ENCODE data around the gene ZNF423. TPM values are rescaled to one million over a fixed set of nuclear protein-coding genes. Genes with fewer than 3 reads are reported as not detected.
A peak's percentile ranks its signal among the peaks of the same experiment; 100 is the strongest.
"Not testable (repeated sequence)": the region's sequence is repeated elsewhere in the genome, so short reads cannot be mapped to it uniquely, and the experiment has no call there.

Gene ZNF423
- total and polyA plus RNA-seq, 4 donors = 1.1 to 14.8 (median 3.3) TPM

DNA sequence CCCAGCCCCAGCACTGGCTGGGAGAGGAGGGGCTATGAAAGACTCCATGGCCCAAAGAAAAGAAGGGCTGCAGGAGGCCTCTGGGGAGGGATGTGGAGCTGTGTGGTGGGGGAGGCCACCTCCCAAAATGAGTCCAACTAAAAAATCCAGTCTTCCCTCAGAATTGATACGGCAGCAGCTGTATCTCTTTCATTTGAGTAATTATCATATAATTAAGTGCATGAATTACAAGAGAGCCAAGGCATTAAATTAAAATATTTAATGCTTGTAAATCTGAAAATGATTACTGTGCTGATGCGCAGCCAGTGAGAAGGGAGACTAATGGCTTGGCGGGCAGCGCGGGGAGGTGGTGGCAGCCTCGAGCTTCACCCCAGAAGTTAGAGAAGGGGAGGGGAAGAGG is 289.5 kb downstream of the ZNF423 start:
- H3K27ac ChIP-seq (ENCODE audit: low read depth in 1 of 2, low read length in 1 of 2) = no peak overlapping the region
- H3K4me1 ChIP-seq (ENCODE audit: control insufficient read depth in 5 of 5, insufficient read depth in 5 of 5, low read length in 5 of 5) = peaks cover 0 to 38% (median 16%) of the 10 kb centered on the region in 5 donors
- ATAC-seq (ENCODE audit: insufficient read depth, low FRiP score) = no peak
- peak in 2 of 3 donors; percentile 42 to 63 for DNase-seq
- H3K9ac ChIP-seq (ENCODE audit: insufficient read depth in 1 of 2, low read length in 2 of 2) = no peak overlapping the region
- H3K4me3 ChIP-seq = no peak overlapping the region
- no peaks in the 10 kb centered on the region for H3K36me3 ChIP-seq (ENCODE audit: control insufficient read depth in 4 of 4, insufficient read depth in 4 of 4, low read length in 4 of 4)
- TF ChIP-seq, protein P1, sequence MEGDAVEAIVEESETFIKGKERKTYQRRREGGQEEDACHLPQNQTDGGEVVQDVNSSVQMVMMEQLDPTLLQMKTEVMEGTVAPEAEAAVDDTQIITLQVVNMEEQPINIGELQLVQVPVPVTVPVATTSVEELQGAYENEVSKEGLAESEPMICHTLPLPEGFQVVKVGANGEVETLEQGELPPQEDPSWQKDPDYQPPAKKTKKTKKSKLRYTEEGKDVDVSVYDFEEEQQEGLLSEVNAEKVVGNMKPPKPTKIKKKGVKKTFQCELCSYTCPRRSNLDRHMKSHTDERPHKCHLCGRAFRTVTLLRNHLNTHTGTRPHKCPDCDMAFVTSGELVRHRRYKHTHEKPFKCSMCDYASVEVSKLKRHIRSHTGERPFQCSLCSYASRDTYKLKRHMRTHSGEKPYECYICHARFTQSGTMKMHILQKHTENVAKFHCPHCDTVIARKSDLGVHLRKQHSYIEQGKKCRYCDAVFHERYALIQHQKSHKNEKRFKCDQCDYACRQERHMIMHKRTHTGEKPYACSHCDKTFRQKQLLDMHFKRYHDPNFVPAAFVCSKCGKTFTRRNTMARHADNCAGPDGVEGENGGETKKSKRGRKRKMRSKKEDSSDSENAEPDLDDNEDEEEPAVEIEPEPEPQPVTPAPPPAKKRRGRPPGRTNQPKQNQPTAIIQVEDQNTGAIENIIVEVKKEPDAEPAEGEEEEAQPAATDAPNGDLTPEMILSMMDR (IDR thresholded peaks at IDR 0.05; ENCODE audit: control extremely low read depth, extremely low read depth) = no peak
- H3K27me3 ChIP-seq (ENCODE audit: control insufficient read depth in 3 of 3, insufficient read depth in 3 of 3, low read length in 2 of 3) = no peaks in the 10 kb centered on the region
- H3K9me3 ChIP-seq (ENCODE audit: control insufficient read depth in 4 of 4, insufficient read depth in 3 of 4, low read length in 3 of 4) = no peaks in the 10 kb centered on the region
- 88 to 90% methylated on average over 6 of the region's 6 CpGs for WGBS, 2 donors

GRCh38 chr16:49564496-49565229 is 291.2 kb downstream of the ZNF423 start:
- 74 to 88% methylated on average over 14 of the region's 14 CpGs for WGBS, 2 donors
- no peak for ATAC-seq (ENCODE audit: insufficient read depth, low FRiP score)

GRCh38 chr16:49563666-49564065 is 292.2 kb downstream of the ZNF423 start:
- ATAC-seq (ENCODE audit: insufficient read depth, low FRiP score) (no peak), DNase-seq (no peak)
- no peaks in the 10 kb centered on the region for H3K9me3 ChIP-seq (ENCODE audit: control insufficient read depth in 4 of 4, insufficient read depth in 3 of 4, low read length in 3 of 4)
- no peak overlapping the region for H3K27ac ChIP-seq (ENCODE audit: low read depth in 1 of 2, low read length in 1 of 2)
- peaks cover 0 to 55% (median 11%) of the 10 kb centered on the region in 5 donors for H3K4me1 ChIP-seq (ENCODE audit: control insufficient read depth in 5 of 5, insufficient read depth in 5 of 5, low read length in 5 of 5)
- 94 to 95% methylated on average over 2 of the region's 2 CpGs for WGBS, 2 donors
- TF ChIP-seq, protein P1 (IDR thresholded peaks at IDR 0.05; ENCODE audit: control extremely low read depth, extremely low read depth) = no peak
- no peaks in the 10 kb centered on the region for H3K36me3 ChIP-seq (ENCODE audit: control insufficient read depth in 4 of 4, insufficient read depth in 4 of 4, low read length in 4 of 4)
- no peaks in the 10 kb centered on the region for H3K27me3 ChIP-seq (ENCODE audit: control insufficient read depth in 3 of 3, insufficient read depth in 3 of 3, low read length in 2 of 3)
- H3K4me3 ChIP-seq = no peak overlapping the region
- no peak overlapping the region for H3K9ac ChIP-seq (ENCODE audit: insufficient read depth in 1 of 2, low read length in 2 of 2)

More at GRCh38 chr16:49564496-49565229, 291.2 kb downstream of the ZNF423 start:
- no peak overlapping the region for H3K9ac ChIP-seq (ENCODE audit: insufficient read depth in 1 of 2, low read length in 2 of 2)
- peaks cover 0 to 51% (median 11%) of the 10 kb centered on the region in 5 donors for H3K4me1 ChIP-seq (ENCODE audit: control insufficient read depth in 5 of 5, insufficient read depth in 5 of 5, low read length in 5 of 5)
- no peaks in the 10 kb centered on the region for H3K9me3 ChIP-seq (ENCODE audit: control insufficient read depth in 4 of 4, insufficient read depth in 3 of 4, low read length in 3 of 4)
- no peaks in the 10 kb centered on the region for H3K27me3 ChIP-seq (ENCODE audit: control insufficient read depth in 3 of 3, insufficient read depth in 3 of 3, low read length in 2 of 3)
- TF ChIP-seq, protein P1 (IDR thresholded peaks at IDR 0.05; ENCODE audit: control extremely low read depth, extremely low read depth) = no peak
- DNase-seq = peak; percentile 63 to 81 (median 80)
- no peak overlapping the region for H3K27ac ChIP-seq (ENCODE audit: low read depth in 1 of 2, low read length in 1 of 2)
- H3K36me3 ChIP-seq (ENCODE audit: control insufficient read depth in 4 of 4, insufficient read depth in 4 of 4, low read length in 4 of 4) = no peaks in the 10 kb centered on the region
- H3K4me3 ChIP-seq = no peak overlapping the region

DNA sequence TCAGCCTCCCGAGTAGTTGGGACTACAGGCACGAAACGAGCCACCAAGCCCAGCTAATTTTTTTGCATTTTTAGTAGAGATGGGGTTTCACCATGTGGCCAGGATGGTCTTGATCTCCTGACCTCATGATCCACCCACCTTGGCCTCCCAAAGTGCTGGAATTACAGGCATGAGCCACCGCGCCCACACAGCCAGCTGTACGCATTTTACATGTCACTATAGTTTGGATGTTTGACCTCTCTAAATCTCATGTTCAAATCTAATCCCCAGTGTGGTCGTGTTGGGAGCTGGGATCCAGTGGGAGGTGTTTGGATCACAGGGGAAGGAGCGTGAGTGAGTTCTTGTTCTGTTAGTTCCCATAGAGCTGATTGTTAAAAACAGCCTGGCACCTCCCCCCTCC is 293.0 kb downstream of the ZNF423 start:
- ATAC-seq (ENCODE audit: insufficient read depth, low FRiP score); DNase-seq; H3K27me3 ChIP-seq (ENCODE audit: control insufficient read depth in 3 of 3, insufficient read depth in 3 of 3, low read length in 2 of 3); H3K36me3 ChIP-seq (ENCODE audit: control insufficient read depth in 4 of 4, insufficient read depth in 4 of 4, low read length in 4 of 4); H3K9ac ChIP-seq (ENCODE audit: insufficient read depth in 1 of 2, low read length in 2 of 2); H3K4me3 ChIP-seq; H3K27ac ChIP-seq (ENCODE audit: low read depth in 1 of 2, low read length in 1 of 2); H3K9me3 ChIP-seq (ENCODE audit: control insufficient read depth in 4 of 4, insufficient read depth in 3 of 4, low read length in 3 of 4): not testable (repeated sequence)
- peaks cover 0 to 55% (median 11%) of the 10 kb centered on the region in 5 donors for H3K4me1 ChIP-seq (ENCODE audit: control insufficient read depth in 5 of 5, insufficient read depth in 5 of 5, low read length in 5 of 5)
- 90 to 94% methylated on average over 8 of the region's 8 CpGs for WGBS, 2 donors

Measured in lung (tissue), 12 donors.